Hepatocyte (in vitro differentiated cells): ENCODE data around the gene NRSN1. TPM values are rescaled to one million over a fixed set of nuclear protein-coding genes. Genes with fewer than 3 reads are reported as not detected.

Experiments
- DNase-seq: peaks from one replicate; pipeline ENCODE4 v3.0.0-alpha.2; 2016; ENCODE audit warnings: low spot score
- H2AFZ ChIP-seq: fragments of 200-600 bp; sonication (generic); 2 replicates; pipeline ENCODE4 v1.6.0; 2016; ENCODE audit warnings: antibody characterized with exemption, mild to moderate bottlenecking
- H3K27ac ChIP-seq: fragments of 200-600 bp; sonication (generic); 2 replicates; pipeline ENCODE4 v1.5.1; 2016; ENCODE audit warnings: mild to moderate bottlenecking
- H3K27me3 ChIP-seq: fragments of 200-600 bp; sonication (generic); 2 replicates; pipeline ENCODE4 v1.6.1; 2016
- H3K36me3 ChIP-seq: fragments of 200-600 bp; sonication (generic); replicated peaks from 2 replicates; pipeline ENCODE4 v1.5.1; 2016; ENCODE audit warnings: low read depth; ENCODE audit not compliant: insufficient read depth
- H3K4me1 ChIP-seq: fragments of 200-600 bp; sonication (generic); 2 replicates; pipeline ENCODE4 v1.5.1; 2016; ENCODE audit warnings: mild to moderate bottlenecking, moderate library complexity; ENCODE audit not compliant: insufficient read depth
- H3K4me2 ChIP-seq: fragments of 200-600 bp; sonication (generic); 2 replicates; pipeline ENCODE4 v1.6.0; 2016
- H3K4me3 ChIP-seq: fragments of 200-600 bp; sonication (generic); 2 replicates; pipeline ENCODE4 v1.5.1; 2016; ENCODE audit warnings: mild to moderate bottlenecking
- H3K79me2 ChIP-seq: fragments of 200-600 bp; sonication (generic); 2 replicates; pipeline ENCODE4 v1.6.0; 2017; ENCODE audit warnings: mild to moderate bottlenecking
- H3K9me2 ChIP-seq: fragments of 200-600 bp; sonication (generic); replicated peaks from 2 replicates; pipeline ENCODE4 v1.6.0; 2017; ENCODE audit warnings: mild to moderate bottlenecking; ENCODE audit not compliant: insufficient read depth
- H3K9me3 ChIP-seq: fragments of 200-600 bp; sonication (generic); 2 replicates; pipeline ENCODE4 v1.5.1; 2016; ENCODE audit warnings: low read depth, mild to moderate bottlenecking
- H4K20me1 ChIP-seq: fragments of 200-600 bp; sonication (generic); 2 replicates; pipeline ENCODE4 v1.6.0; 2016; ENCODE audit warnings: mild to moderate bottlenecking; ENCODE audit not compliant: insufficient read depth, poor library complexity, severe bottlenecking
- CTCF ChIP-seq: fragments of 200-600 bp; sonication (generic); IDR thresholded peaks from 2 replicates; pipeline ENCODE4 v1.5.1; 2016; ENCODE audit warnings: antibody characterized with exemption, mild to moderate bottlenecking; ENCODE audit not compliant: poor library complexity
- EZH2 ChIP-seq: fragments of 200-600 bp; sonication (generic); IDR thresholded peaks from 2 replicates; pipeline ENCODE4 v1.6.1; 2016; ENCODE audit warnings: antibody characterized with exemption, mild to moderate bottlenecking, borderline replicate concordance
- EZH2phosphoT487 ChIP-seq: fragments of 200-600 bp; sonication (generic); IDR thresholded peaks from one replicate; pipeline ENCODE4 v1.6.1; 2018; ENCODE audit warnings: antibody characterized with exemption, mild to moderate bottlenecking, low read depth, moderate library complexity; ENCODE audit not compliant: unreplicated experiment, severe bottlenecking
- WGBS: methylation state at CpG from one replicate; pipeline ENCODE4 v1.1.6; 2016; ENCODE audit warnings: low lambda C conversion rate; ENCODE audit errors: missing lambda C conversion rate; 5-methylcytosine and 5-hydroxymethylcytosine counted together
- polyA plus RNA-seq: library from polyadenylated mRNA; unstranded; fragments of >200 nt; fragmentation: Nextera tagmentation; extraction: Ambion mirVana; gene quantifications from 2 replicates; pipeline ENCODE4 v1.2.1, GENCODE V29; 2016
- total RNA-seq: library from RNA; depleted of rRNA; stranded (reverse); fragments of >200 nt; gene quantifications from 2 replicates; pipeline ENCODE4 v1.2.3, GENCODE V29; 2014

The NRSN1 gene
- total and polyA plus RNA-seq, 2 experiments from 2014 or later, result 0.51 TPM; not detected in 1

- no peaks in the 10 kb centered on the region for H4K20me1 ChIP-seq
- H2AFZ ChIP-seq, result no peak overlapping the region
- H3K9me2 ChIP-seq, result no peaks in the 10 kb centered on the region
- no peak for DNase-seq
- no peak overlapping the region for H3K4me2 ChIP-seq
- no peaks in the 10 kb centered on the region for H3K4me1 ChIP-seq
- WGBS, result 81% methylated on average over 2 of the region's 2 CpGs
- no peak overlapping the region for H3K4me3 ChIP-seq
- no peak for TF ChIP-seq EZH2phosphoT487
- TF ChIP-seq EZH2, result no peak
- no peak for TF ChIP-seq CTCF
- no peak overlapping the region for H3K27ac ChIP-seq
- H3K36me3 ChIP-seq, result no peaks in the 10 kb centered on the region
- no peaks in the 10 kb centered on the region for H3K79me2 ChIP-seq
- no peaks in the 10 kb centered on the region for H3K9me3 ChIP-seq
- H3K27me3 ChIP-seq, result no peaks in the 10 kb centered on the region
Measured at GRCh38 chr6:24117021-24117420, 9.0 kb upstream of the NRSN1 start.

GRCh38 chr6:24122139-24122538, 3.9 kb upstream of the NRSN1 start:
- H3K79me2 ChIP-seq, result no peaks in the 10 kb centered on the region
- H3K36me3 ChIP-seq, result no peaks in the 10 kb centered on the region
- WGBS, result 72% methylated on average over 7 of the region's 7 CpGs
- no peaks in the 10 kb centered on the region for H3K9me2 ChIP-seq
- peaks cover 6% of the 10 kb centered on the region for H3K4me1 ChIP-seq
- no peak overlapping the region for H2AFZ ChIP-seq
- H3K4me3 ChIP-seq, result no peak overlapping the region
- DNase-seq, result no peak
- H3K27ac ChIP-seq, result no peak overlapping the region
- H3K9me3 ChIP-seq, result no peaks in the 10 kb centered on the region
- H4K20me1 ChIP-seq, result no peaks in the 10 kb centered on the region
- H3K27me3 ChIP-seq, result peaks cover 13% of the 10 kb centered on the region
- TF ChIP-seq EZH2 (no peak), EZH2phosphoT487 (no peak), CTCF (no peak)
- no peak overlapping the region for H3K4me2 ChIP-seq

- WGBS, result 2% methylated on average over 6 of the region's 6 CpGs
Measured at GRCh38 chr6:24126586-24127192, 674 bp downstream of the NRSN1 start.

More at GRCh38 chr6:24126586-24127192, 674 bp downstream of the NRSN1 start:
- H3K27ac ChIP-seq, result no peak overlapping the region
- no peaks in the 10 kb centered on the region for H3K79me2 ChIP-seq
- no peaks in the 10 kb centered on the region for H3K36me3 ChIP-seq
- peak overlapping the region; percentile 87 for H3K4me2 ChIP-seq
- no peaks in the 10 kb centered on the region for H3K9me3 ChIP-seq
- no peaks in the 10 kb centered on the region for H3K9me2 ChIP-seq
- H3K27me3 ChIP-seq, result peaks cover 13% of the 10 kb centered on the region
- peak; percentile 84 for DNase-seq
- no peaks in the 10 kb centered on the region for H4K20me1 ChIP-seq
- H2AFZ ChIP-seq, result no peak overlapping the region
- H3K4me3 ChIP-seq, result no peak overlapping the region
- H3K4me1 ChIP-seq, result peaks cover 6% of the 10 kb centered on the region
- TF ChIP-seq EZH2, result no peak
- no peak for TF ChIP-seq CTCF
- no peak for TF ChIP-seq EZH2phosphoT487
